ENCODE data around the gene DAGLA.

GRCh38 chr11:61769946-61770683 lies 89.9 kb downstream of the DAGLA start:
- TF ChIP-seq SP1 (CRISPR knock-in tag; conservative IDR thresholded peaks at IDR 0.05), result no peak
- TF ChIP-seq CREM (CRISPR knock-in tag; IDR thresholded peaks at IDR 0.05), result no peak
- TF ChIP-seq, protein P1, sequence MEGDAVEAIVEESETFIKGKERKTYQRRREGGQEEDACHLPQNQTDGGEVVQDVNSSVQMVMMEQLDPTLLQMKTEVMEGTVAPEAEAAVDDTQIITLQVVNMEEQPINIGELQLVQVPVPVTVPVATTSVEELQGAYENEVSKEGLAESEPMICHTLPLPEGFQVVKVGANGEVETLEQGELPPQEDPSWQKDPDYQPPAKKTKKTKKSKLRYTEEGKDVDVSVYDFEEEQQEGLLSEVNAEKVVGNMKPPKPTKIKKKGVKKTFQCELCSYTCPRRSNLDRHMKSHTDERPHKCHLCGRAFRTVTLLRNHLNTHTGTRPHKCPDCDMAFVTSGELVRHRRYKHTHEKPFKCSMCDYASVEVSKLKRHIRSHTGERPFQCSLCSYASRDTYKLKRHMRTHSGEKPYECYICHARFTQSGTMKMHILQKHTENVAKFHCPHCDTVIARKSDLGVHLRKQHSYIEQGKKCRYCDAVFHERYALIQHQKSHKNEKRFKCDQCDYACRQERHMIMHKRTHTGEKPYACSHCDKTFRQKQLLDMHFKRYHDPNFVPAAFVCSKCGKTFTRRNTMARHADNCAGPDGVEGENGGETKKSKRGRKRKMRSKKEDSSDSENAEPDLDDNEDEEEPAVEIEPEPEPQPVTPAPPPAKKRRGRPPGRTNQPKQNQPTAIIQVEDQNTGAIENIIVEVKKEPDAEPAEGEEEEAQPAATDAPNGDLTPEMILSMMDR (IDR thresholded peaks at IDR 0.05), result no peak
- TF ChIP-seq NR1H2 (CRISPR knock-in tag; IDR thresholded peaks at IDR 0.05), result no peak
- no peak for TF ChIP-seq NR2C2 (CRISPR knock-in tag; IDR thresholded peaks at IDR 0.05)
- no peak for TF ChIP-seq ATF3 (CRISPR knock-in tag; conservative IDR thresholded peaks at IDR 0.05)
- TF ChIP-seq, protein P2, sequence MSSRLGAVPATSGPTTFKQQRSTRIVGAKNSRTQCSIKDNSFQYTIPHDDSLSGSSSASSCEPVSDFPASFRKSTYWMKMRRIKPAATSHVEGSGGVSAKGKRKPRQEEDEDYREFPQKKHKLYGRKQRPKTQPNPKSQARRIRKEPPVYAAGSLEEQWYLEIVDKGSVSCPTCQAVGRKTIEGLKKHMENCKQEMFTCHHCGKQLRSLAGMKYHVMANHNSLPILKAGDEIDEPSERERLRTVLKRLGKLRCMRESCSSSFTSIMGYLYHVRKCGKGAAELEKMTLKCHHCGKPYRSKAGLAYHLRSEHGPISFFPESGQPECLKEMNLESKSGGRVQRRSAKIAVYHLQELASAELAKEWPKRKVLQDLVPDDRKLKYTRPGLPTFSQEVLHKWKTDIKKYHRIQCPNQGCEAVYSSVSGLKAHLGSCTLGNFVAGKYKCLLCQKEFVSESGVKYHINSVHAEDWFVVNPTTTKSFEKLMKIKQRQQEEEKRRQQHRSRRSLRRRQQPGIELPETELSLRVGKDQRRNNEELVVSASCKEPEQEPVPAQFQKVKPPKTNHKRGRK (CRISPR knock-in tag; IDR thresholded peaks at IDR 0.05; ENCODE audit: borderline replicate concordance), result no peak
- no peak for TF ChIP-seq ATF2 (CRISPR knock-in tag; IDR thresholded peaks at IDR 0.05; ENCODE audit: borderline replicate concordance, low read depth)
- TF ChIP-seq SMAD3 (CRISPR knock-in tag; IDR thresholded peaks at IDR 0.05; ENCODE audit: borderline replicate concordance), result no peak
- no peak for TF ChIP-seq ZNF281 (CRISPR knock-in tag; IDR thresholded peaks at IDR 0.05)
- no peak for TF ChIP-seq ZNF121 (CRISPR knock-in tag; IDR thresholded peaks at IDR 0.05)

All from WTC11 (cell line).